IPS DF 4.7 (cell line): ENCODE data around the gene PLA2G6.

Source experiments
- DNase-seq: peaks from one replicate; pipeline ENCODE4 v3.0.0-alpha.2; 2013; ENCODE audit warnings: low spot score; ENCODE audit errors: extremely low read depth

The PLA2G6 gene

DNA sequence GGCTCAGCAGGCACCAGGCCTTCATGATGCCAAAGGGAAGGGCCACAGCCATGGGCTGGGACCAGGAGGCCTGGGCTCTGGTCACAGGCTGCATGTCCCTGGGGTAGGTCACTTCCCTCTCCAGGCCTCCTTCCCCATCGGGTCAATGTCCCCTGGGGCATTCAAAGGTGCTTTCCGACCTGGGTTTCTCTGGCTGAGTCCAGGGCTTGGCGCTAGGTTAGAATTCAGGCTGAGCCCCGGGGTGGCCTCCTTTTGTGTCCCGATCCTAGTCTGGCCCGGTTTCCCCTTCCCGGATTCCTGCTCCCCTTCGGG, 32.3 kb upstream of the PLA2G6 start:
- no peak for DNase-seq

DNA sequence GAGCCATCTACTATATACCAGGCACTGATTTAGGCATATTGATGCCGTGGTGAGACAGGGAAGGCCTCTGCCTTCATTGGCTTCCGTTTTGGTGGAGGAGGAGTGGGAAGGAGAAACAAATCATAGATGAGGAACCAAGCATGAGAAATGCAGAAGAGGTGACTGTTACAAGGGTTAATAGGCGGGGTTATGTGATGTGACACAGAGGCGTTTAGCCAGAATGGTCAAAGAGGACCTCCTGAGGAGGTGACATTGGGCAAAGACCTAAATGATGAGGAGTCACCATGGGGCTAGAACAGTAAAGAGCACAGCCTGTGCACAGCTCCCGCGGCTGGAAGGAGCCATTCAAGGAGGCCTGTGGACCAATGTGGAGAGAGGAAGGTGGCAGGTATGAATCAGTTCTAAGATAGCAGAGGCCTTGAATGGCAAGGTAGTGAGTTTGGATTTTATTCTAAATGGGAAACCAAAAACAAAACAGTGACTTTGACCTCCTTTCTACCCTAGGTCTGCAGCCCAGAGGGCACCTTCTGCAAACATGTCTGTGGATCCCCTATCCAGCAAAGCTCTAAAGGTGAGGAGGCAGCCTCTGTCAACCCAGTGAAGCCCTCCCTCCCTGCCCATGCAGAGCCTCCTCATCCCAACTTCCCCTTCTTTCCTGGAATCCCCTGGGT, 31.8 kb upstream of the PLA2G6 start:
- DNase-seq = no peak

DNA sequence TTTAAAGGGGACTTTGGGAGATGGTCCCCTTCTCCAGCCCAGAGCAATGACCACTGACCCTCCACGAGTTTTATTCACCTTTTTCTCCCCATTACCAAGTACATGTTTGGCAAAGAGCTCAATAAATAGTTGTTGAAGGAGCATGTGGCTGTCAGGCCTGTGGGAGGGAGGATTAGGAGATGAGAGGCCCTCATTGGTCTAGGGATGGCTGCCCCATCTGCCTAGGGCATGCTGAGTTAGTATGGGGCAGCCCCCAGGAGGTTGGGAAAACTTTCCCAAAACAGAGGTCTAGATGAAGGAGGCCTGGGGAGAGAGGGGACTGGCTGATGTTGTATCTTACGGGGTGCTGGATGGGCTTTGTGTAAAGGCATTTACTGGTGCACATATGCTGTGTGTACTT, 30.8 kb upstream of the PLA2G6 start:
- DNase-seq = no peak

DNA sequence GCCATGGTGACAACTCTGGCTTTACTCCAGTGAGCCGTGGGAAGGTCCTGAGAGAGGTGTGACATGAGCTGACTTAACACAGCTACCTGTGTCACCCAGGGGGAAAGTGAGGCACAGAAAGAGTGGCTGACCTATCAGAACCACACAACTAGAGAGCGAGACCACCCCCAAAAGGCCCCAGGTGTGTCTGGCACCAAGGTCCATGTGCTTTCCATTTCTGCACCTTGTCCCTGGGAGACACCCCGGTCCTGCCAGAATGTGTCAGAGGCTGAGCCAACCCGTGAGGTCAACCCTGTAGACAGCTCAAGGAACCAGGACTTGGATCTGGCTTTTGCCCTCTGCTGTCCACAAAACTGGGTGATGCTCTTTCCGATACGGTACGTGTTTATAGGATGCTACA, 29.9 kb upstream of the PLA2G6 start:
- no peak for DNase-seq

DNA sequence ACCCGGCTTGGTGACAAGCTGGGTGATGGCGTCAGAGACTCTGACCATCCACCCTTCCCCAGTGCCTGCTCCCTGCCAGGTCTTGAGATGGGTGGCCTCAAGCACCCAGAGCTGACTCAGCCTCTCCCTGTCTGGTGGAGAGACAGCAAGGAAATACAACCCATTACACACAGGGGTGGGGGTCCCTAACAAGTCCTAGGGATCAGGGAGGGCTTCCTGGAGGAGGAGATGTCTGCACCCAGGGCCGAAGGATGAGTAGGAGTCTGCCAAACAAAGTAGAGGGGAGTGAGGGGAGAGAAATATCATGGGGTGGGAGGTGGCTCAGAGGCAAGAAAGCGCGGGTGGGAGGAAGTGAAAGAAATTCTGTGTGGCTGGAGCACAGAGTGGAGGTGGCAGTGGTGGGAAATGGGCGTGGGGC, 26.9 kb upstream of the PLA2G6 start:
- no peak for DNase-seq

DNA sequence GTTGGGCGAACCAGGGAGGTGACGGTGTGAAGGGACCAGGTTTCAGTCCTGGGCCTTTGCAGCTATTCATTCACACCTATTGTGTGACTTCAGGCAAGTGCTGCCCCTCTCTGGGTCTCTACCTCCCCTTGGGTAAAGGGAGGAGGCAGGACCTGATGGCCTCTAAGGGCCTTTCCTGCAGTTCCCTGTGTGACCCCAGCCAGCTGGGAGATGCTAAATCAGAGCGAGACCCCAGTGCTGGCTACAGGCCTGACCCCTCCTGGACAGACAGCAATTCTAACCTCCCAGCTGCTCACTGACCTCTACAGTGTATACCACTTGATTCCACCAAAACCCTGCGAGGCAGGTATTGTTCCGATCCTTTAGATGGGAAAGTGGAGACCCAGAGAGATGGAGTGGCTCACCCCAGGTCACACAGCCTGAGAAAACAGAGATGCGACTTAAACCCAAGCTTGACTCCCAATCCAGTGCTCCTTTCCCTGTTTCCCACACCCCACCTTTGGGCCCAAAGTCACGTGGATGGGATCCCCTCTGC, 26.3 kb upstream of the PLA2G6 start:
- no peak for DNase-seq

DNA sequence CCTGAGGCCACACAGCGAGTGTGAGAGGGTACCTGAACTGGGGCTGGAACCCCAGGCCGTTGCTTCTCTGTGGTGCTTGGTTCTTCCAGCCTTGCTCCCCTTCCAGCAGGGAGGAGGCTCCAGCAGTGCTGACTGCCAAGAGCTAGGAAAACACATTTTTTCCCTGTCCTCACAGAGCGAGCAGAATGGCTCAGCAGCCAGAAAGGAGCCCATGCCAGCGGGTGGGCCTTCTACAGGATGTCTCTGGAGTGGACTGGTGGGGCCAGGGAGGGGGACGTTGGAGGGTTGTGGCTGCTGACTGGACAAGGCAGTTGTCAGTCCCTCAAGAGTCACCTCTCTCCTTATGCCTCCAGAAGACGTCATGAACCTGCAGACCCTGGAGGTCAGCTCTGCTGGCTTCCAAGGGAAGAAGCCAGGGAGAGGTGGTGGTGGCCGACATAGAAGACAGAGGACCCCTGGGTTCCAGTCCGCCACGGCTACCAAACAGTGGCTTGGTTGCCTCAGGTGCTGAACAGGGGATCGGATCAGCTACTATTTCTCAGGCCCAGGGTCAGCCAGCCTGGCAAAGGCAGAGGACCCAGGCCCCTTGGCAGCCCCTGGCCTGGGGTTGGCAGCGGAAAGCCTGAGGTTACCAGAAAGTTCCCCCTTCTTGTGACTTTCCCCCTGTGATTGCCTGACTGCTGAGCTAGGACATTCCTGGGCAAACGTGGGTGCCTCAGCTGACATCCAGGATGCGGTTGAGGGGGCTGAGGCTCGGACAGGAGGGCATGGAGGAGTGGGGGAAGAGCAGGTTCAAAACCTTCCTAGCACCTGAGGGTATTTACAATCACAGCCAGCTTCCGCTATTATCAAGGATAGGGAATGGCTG, 23.9 kb upstream of the PLA2G6 start:
- DNase-seq = no peak

DNA sequence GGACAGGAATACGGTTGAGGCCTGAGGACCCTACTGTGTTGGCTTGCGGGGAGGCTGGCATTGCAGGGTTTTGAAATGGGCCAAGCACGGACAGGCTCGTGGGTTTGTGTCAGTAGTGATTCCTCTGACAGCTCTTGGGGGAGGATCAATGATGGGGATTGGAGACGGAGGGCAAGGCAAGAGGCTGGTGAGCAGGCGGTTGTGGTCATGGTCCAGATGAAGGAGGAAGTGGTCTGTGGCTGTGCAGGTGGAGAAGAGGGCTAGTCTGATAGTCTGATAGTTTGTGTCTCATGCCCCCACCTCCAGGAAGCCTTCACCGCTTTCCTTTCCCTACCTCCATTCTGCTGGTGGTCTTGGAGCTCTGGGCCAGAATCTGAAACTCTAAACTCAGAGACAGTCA, 23.2 kb upstream of the PLA2G6 start:
- DNase-seq = no peak

DNA sequence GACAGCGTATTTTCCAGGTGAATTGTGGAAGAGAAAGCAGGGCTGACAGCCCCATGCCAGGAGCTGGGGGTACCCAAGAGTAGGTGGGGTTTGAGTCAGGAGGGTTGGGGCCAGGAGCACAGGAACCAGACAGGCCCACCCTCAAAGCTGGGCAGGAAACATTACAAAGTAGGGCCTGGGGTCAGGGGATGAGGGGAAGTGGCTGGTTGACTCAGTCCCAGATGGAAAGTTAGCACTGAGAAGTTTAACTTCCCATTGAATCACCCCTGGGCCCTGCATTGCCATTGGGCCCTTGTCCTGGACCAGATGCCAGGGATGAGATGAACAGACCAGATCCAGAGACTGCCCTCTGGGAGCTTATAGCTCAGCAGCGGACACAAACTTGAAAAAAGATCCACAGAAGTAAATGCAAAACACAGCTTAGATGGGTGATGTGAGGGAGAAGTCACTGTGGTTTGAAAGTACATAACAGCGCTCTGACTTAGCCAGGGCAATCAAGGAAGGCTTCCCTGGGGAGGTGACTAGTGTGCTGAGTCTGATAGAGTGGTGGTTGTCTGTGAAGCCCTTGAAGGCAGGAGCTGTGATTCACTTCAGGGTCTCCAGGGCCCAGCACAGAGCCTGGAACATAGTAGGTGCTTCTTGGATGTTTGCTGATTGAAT, 22.4 kb upstream of the PLA2G6 start:
- no peak for DNase-seq

DNA sequence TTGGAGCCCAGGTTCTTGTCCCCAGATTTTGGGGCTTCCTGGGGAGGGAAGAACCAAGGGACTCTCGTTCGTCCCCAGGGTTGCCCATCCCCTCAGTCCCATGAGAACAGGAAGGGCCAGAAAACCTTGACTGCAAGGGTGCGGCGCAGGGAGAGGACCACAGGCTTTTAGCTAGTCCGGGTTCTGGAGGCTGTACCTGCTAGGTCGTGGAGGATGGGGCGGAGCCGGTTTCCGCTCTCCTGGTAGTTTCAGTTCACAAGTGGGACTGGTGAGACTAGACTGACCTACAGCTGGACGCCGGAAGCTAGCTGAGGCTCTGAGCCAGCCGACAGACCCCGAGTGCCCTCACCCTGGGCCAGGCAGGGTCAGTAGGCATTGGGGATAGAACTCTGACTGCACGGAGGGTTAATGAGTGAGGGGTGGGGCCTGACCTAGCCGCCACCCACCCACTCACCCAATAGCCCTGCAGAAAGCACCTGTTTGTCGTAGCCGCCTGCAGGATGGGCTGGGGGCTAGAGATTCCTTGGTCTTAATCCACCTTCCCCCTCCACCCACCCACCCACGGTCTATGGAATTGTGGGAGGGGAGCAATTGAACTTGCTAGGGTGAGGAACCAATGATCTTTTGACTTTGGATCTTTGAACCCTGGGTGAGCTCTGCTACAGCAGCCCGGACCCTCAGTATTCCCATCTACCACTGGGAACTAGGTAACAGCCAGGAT, 21.6 kb upstream of the PLA2G6 start:
- DNase-seq = no peak

DNA sequence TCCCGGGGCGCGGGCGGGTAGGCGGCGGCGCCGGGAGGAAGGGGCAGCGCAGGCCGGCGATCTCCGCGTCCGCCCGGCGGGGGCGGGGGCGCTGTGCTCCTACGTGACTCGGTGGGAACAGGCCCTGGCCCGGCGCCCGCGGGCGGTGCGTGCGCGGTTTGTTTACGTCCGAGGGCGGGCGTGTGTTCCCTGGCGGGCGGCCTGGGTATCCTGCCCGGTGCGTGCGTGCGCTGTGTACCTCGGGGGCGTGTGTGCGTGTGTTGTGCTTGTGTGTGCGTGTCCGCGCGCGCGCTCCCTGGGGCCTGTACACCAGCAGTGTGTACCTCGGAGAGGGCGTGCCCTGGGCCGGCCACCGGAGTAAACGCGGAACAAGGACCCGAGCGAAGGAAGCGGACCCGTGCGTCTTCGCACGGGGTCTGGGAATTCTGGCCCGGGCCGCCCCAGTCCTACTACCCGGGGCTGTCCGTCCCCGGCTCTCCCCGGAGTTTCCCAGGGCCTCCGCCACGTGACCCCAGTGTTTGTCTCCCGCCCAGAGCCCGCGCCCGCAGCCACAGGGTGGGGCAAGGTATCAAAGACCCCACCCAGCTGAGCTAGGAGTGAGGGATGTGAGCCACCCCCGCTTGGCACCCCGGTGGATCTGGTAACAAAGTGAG, 20.9 kb upstream of the PLA2G6 start:
- no peak for DNase-seq

DNA sequence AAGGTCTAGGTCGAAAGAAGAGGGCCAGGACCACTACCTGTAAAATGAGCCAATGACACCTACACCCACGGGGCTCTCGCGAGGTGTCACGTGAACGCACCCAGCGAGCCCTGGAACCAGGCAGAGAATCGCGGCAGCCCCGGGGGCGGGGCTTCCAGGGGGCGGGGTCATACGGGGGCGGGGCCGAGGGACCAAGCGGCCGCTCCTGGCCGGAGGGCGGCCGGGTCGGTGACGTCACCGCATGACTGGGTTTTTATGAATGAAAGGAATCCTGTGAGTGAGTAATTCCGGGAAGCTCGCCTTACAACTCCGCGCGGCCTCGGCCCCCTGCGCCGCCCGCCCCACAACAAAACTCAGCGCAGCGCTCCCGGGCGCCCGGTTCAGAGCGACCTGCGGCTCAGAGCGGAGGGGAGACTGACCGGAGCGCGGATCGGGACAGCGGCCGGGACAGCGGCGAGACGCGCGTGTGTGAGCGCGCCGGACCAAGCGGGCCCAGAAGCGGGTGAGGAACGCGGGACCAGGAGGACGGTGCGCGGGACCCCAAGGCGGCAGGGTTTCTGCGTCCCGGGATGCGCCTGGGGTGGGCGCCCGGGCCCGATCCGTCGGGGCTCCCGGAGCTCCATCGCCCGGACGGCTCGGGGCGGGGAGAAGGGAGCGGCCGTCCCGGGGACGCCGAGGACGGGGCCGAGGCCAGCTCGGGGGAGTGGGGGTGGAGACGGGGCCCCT, 20.2 kb upstream of the PLA2G6 start, which contains the start of gene MAFF:
Gene MAFF (plus strand): TSS at position 284 of the 726 bp plus-strand sequence. CDS start 11,860 bp downstream, outside the sequence.
- DNase-seq = no peak

DNA sequence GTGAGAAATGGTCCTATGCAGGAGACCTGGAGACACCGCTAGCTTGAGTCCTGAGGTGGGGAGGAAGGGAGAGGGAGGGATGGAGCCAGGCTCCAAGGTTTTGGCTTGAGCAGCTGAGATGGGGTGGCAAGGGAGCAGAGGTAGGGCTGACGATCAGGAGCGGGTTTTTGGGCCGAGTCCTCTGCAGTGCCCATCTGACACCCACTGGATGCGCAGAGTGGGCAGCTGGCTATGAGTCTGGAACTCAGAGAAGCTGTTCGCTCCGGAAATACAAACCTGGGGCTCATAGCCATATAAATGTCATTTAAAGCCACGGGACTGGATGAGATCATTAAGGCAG, 19.7 kb upstream of the PLA2G6 start:
- no peak for DNase-seq

DNA sequence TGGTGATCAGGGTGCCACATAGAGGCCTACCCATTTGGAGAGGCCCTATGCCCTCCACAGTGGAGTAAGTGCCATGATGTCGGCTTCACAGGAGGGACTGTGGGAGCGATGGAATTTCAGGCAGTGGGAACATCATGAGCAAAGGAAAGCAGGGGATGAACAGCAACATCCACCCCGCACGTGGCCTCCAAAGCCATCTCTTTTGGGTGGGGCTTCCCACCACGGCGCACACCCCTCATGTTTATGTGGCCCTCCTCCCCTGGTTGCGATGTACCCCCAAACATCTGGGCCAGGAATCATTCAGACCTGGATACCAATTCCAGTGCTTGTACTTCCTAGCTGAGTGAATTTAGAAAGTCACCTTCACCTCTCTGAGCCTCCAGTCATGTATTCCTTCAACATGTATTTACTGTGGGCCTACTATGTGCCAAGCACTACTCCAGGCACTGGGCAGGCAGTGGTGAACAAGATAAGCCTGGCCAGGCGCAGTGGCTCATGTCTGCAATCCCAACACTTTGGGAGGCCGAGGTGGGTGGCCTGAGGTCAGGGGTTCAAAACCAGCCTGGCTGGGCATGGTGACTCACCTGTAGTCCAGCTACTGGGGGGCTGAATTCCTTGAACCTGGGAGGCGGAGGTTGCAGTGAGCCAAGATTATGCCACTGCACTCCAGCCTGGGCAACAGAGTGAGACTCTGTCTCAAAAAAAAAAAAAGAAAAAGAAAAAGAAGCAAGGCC, 18.4 kb upstream of the PLA2G6 start:
- DNase-seq = no peak

DNA sequence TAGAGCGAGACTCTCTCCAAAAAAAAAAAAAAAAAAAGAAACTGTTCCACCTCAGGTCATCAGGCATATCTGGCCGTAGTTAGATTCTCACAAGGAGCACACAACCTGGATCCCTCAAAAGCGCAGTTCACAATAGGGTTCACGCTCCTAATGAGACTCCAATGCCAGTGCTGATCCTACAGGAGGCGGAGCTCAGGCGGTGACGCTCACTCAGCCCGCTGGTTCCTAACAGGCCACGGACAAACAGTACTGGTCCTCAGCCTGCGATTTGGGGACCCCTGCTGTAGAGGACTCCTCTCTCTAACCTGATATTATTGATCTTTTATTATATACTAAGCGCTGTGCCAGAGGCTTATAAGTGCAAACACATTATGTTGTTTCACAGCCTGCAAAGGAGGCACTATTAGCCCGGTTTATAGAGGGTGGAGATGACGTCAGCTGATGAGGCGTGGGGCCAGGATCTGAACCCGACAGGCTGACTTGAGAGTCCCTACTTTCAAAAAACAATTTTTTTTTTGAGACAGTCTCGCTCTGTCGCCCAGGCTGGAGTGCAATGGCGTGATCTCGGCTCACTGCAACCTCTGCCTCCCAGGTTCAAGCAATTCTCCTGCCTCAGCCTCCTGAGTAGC, 15.3 kb upstream of the PLA2G6 start:
- DNase-seq = no peak

DNA sequence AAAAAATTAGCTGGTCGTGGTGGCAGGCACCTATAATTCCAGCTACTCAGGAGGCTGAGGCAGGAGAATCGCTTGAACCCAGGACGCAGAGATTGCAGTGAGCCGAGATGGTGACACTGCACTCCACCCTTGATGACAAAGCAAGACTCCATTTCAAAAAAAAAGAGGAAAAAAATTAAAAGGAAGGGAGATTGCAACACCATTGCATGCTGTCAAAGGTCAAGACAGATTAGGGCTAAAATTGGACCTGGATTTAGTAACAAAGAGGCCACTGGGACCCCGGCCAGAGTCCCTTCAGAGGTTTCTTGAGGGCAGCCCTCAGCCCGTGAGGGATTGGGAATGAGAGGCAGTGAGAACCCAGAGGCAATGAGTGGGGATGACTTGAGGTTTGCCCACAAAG, 11.9 kb upstream of the PLA2G6 start:
- no peak for DNase-seq

DNA sequence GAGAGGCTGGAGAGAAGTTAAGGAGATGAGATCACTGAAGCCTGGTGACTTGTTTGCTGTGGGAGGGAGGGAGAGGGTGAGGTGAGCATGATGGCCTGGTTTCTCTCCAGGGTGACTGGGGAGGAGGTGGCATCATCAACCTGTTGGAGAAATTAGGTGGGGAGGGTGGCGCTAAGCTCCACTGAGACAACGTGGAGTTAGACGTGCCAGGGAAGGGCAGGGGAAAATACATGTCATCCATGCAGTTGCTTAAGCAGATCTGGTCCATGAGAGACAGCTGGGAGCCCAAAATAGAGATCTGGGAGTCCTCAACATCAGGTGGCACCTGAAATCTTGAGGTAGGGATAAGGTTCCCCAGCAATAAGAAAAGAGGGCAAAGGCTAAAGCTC, 10.8 kb upstream of the PLA2G6 start:
- no peak for DNase-seq

DNA sequence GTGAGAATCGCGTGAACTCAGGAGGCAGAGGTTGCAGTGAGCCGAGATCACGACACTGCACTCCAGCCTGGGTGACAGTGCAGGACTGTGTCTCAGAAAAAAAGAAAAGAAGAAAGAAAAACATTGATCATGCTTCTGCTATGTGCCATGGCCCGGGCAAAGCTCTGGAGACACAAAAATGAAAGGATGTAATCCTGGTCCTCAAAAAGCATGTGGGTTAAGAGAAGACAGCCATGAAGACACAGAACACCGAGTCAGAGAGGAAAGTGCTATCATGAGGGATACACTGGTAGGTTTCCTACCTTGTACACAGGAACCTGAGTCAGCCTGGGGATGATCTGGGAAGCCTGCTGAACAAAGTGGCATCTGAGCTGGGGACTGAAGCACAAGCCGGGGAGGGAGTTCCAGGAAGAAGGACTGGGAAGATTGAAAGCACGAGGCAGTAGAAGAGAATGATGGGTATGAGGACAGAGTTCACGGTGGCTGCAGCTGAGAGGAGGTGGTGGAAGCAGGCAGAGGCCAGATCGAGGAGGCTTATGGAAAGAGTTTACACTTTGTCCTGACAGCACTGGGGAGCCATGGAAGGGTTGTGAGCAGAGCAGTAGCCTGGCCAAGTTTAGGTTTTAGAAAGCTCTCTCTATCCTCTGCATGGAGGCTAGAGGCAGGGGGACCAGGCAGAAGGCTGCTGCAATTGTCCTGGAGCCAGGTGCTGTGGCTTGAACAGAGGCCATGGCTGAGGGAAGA, 10.3 kb upstream of the PLA2G6 start:
- DNase-seq = no peak

DNA sequence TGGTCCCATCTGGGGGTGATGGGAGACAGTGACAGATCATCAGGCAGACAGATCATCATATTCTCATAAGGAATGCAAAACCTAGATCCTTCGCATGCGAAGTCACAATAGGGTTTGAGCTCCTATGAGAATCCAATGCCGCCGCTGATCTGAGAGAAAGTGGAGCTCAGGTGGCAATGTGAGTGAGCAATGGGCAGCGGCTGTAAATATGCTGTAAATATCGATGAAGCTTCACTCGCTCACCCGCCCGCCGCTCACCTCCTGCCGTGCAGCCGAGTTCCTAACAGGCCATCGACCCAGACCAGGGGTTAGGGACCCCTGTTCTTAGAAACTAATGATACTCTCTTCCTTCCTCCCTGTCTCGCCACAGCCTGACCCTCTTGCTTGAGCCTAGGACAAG, 9.4 kb upstream of the PLA2G6 start:
- no peak for DNase-seq
